Measurements from ENCODE around the gene TOMM40. TPM values are rescaled to one million over a fixed set of nuclear protein-coding genes. Genes with fewer than 3 reads are reported as not detected.

Gene TOMM40
- total RNA-seq, 2 experiments from 2014 or later, result 80.9 to 89.7 TPM

- CTCF ChIA-PET (ENCODE audit: unreplicated experiment), result no interaction called here
Observed at GRCh38 chr19:44949550-44949949, 58.5 kb downstream of the TOMM40 start.

GRCh38 chr19:44951179-44952159 lies 60.4 kb downstream of the TOMM40 start:
- peak; percentile 88 for DNase-seq (ENCODE audit: low spot score)
- Histone ChIP-seq H3K79me2 (ENCODE audit: insufficient read depth, low read depth, low read length) (peaks cover 21% of the 10 kb centered on the region), H3K9me2 (ENCODE audit: insufficient read depth, low read length) (no peaks in the 10 kb centered on the region), H2AFZ (ENCODE audit: low read length) (no peak overlapping the region), H4K20me1 (ENCODE audit: insufficient read depth, low read length) (no peaks in the 10 kb centered on the region), H3K4me2 (ENCODE audit: low read length) (no peak overlapping the region), H3K9me3 (ENCODE audit: low read length) (no peaks in the 10 kb centered on the region), H3K36me3 (ENCODE audit: insufficient read depth, low read length) (no peaks in the 10 kb centered on the region), H3K27ac (ENCODE audit: low read depth, low read length, poor library complexity, severe bottlenecking) (no peak overlapping the region), H3K4me3 (ENCODE audit: low read depth, low read length, poor library complexity, severe bottlenecking) (no peak overlapping the region), H3K4me1 (ENCODE audit: insufficient read depth, low read length, poor library complexity, severe bottlenecking) (peaks cover 33% of the 10 kb centered on the region)
- intact Hi-C loops (cut with micrococcal nuclease; ENCODE audit: unreplicated experiment), result loop anchor here (2.0 kb wide), 2 partner anchors 41 to 49 kb away; no protein-coding TSS in a partner anchor
- CTCF ChIA-PET (ENCODE audit: unreplicated experiment), result no interaction called here
- POLR2A ChIA-PET, result no interaction called here
- TF ChIP-seq CTCF (conservative IDR thresholded peaks at IDR 0.05; ENCODE audit: low read length) (peak; percentile 98), EZH2phosphoT487 (IDR thresholded peaks at IDR 0.05; ENCODE audit: borderline replicate concordance, low read depth, low read length) (no peak)
- no TSS peak for BruUV-seq (replicated peaks)

More at GRCh38 chr19:44949550-44949949, 58.5 kb downstream of the TOMM40 start:
- no peaks in the 10 kb centered on the region for H3K9me2 ChIP-seq (ENCODE audit: insufficient read depth, low read length)
- peaks cover 33% of the 10 kb centered on the region for H3K4me1 ChIP-seq (ENCODE audit: insufficient read depth, low read length, poor library complexity, severe bottlenecking)
- H3K9me3 ChIP-seq (ENCODE audit: low read length), result no peaks in the 10 kb centered on the region
- POLR2A ChIA-PET, result no interaction called here
- peak overlapping the region; percentile 49 for H3K4me2 ChIP-seq (ENCODE audit: low read length)
- BruUV-seq (replicated peaks), result no TSS peak
- no peak for TF ChIP-seq EZH2phosphoT487 (IDR thresholded peaks at IDR 0.05; ENCODE audit: borderline replicate concordance, low read depth, low read length)
- no peak for TF ChIP-seq CTCF (conservative IDR thresholded peaks at IDR 0.05; ENCODE audit: low read length)
- H3K27ac ChIP-seq (ENCODE audit: low read depth, low read length, poor library complexity, severe bottlenecking), result peak overlapping the region; percentile 24
- H3K79me2 ChIP-seq (ENCODE audit: insufficient read depth, low read depth, low read length), result peaks cover 4% of the 10 kb centered on the region; the same call in 1 of the 2 replicates
- no peaks in the 10 kb centered on the region for H3K36me3 ChIP-seq (ENCODE audit: insufficient read depth, low read length)
- no peak for DNase-seq (ENCODE audit: low spot score)
- peak overlapping the region; percentile 50; the same call in 1 of the 2 replicates for H2AFZ ChIP-seq (ENCODE audit: low read length)
- no peaks in the 10 kb centered on the region for H4K20me1 ChIP-seq (ENCODE audit: insufficient read depth, low read length)
- no peak overlapping the region for H3K4me3 ChIP-seq (ENCODE audit: low read depth, low read length, poor library complexity, severe bottlenecking)
- intact Hi-C loops (cut with micrococcal nuclease; ENCODE audit: unreplicated experiment), result no loop called here

Other genes starting within 250 kb of the TOMM40 start
- not detected in 2 replicates for gene PVR, start 247.3 kb upstream of the TOMM40 start, total RNA-seq (2014; rRNA removed; shearing (Covaris generic))
- not detected in 2 replicates for gene PVR, start 247.3 kb upstream of the TOMM40 start, total RNA-seq (2022)
- not detected in 2 replicates for gene CEACAM19, start 219.8 kb upstream of the TOMM40 start, total RNA-seq (2014; rRNA removed; shearing (Covaris generic))
- gene CEACAM19, start 219.8 kb upstream of the TOMM40 start, total RNA-seq (2022), result not detected in 2 replicates
- gene CEACAM16, start 192.1 kb upstream of the TOMM40 start, total RNA-seq (2014; rRNA removed; shearing (Covaris generic)), result not detected in 2 replicates
- not detected in 2 replicates for gene CEACAM16, start 192.1 kb upstream of the TOMM40 start, total RNA-seq (2022)
- 5.8 and 10.2 TPM in 2 replicates for gene BCL3, start 142.5 kb upstream of the TOMM40 start, total RNA-seq (2014; rRNA removed; shearing (Covaris generic))
- gene BCL3, start 142.5 kb upstream of the TOMM40 start, total RNA-seq (2022), result 18.6 and 22.9 TPM in 2 replicates
- not detected in 2 replicates for gene CBLC, start 113.4 kb upstream of the TOMM40 start, total RNA-seq (2014; rRNA removed; shearing (Covaris generic))
- not detected in 2 replicates for gene CBLC, start 113.4 kb upstream of the TOMM40 start, total RNA-seq (2022)
- gene BCAM, start 82.2 kb upstream of the TOMM40 start, total RNA-seq (2014; rRNA removed; shearing (Covaris generic)), result not detected in 2 replicates
- gene BCAM, start 82.2 kb upstream of the TOMM40 start, total RNA-seq (2022), result not detected in 2 replicates
- gene NECTIN2, start 45.0 kb upstream of the TOMM40 start, total RNA-seq (2014; rRNA removed; shearing (Covaris generic)), result not detected in 2 replicates
- gene NECTIN2, start 45.0 kb upstream of the TOMM40 start, total RNA-seq (2022), result not detected in 2 replicates
- 2.1 and 3.3 TPM in 2 replicates for gene APOE, start 14.5 kb downstream of the TOMM40 start, total RNA-seq (2014; rRNA removed; shearing (Covaris generic))
- gene APOE, start 14.5 kb downstream of the TOMM40 start, total RNA-seq (2022), result 1.1 and 1.8 TPM in 2 replicates
- gene APOC1, start 23.4 kb downstream of the TOMM40 start, total RNA-seq (2014; rRNA removed; shearing (Covaris generic)), result not detected in 2 replicates
- gene APOC1, start 23.4 kb downstream of the TOMM40 start, total RNA-seq (2022), result 1.9 TPM in 1 of 2 replicates, not detected in the other
- not detected in 2 replicates for gene APOC4, start 51.0 kb downstream of the TOMM40 start, total RNA-seq (2014; rRNA removed; shearing (Covaris generic))
- gene APOC4, start 51.0 kb downstream of the TOMM40 start, total RNA-seq (2022), result not detected in 2 replicates
- gene APOC2, start 54.8 kb downstream of the TOMM40 start, total RNA-seq (2014; rRNA removed; shearing (Covaris generic)), result 0.35 TPM in 1 of 2 replicates, not detected in the other
- gene APOC2, start 54.8 kb downstream of the TOMM40 start, total RNA-seq (2022), result not detected in 2 replicates
- gene CLPTM1, start 64.1 kb downstream of the TOMM40 start, total RNA-seq (2014; rRNA removed; shearing (Covaris generic)), result 32.2 and 34.0 TPM in 2 replicates
- gene CLPTM1, start 64.1 kb downstream of the TOMM40 start, total RNA-seq (2022), result 70.3 and 86.3 TPM in 2 replicates
- gene RELB, start 110.2 kb downstream of the TOMM40 start, total RNA-seq (2014; rRNA removed; shearing (Covaris generic)), result 36.4 and 36.9 TPM in 2 replicates
- 51.1 and 61.7 TPM in 2 replicates for gene RELB, start 110.2 kb downstream of the TOMM40 start, total RNA-seq (2022)
- 142 and 152 TPM in 2 replicates for gene CLASRP, start 147.8 kb downstream of the TOMM40 start, total RNA-seq (2014; rRNA removed; shearing (Covaris generic))
- 166 and 181 TPM in 2 replicates for gene CLASRP, start 147.8 kb downstream of the TOMM40 start, total RNA-seq (2022)
- gene ZNF296, start 185.2 kb downstream of the TOMM40 start, total RNA-seq (2014; rRNA removed; shearing (Covaris generic)), result 10.6 and 13.5 TPM in 2 replicates
- 31.4 and 31.6 TPM in 2 replicates for gene ZNF296, start 185.2 kb downstream of the TOMM40 start, total RNA-seq (2022)
- 45.2 and 60.0 TPM in 2 replicates for gene GEMIN7, start 188.0 kb downstream of the TOMM40 start, total RNA-seq (2014; rRNA removed; shearing (Covaris generic))
- gene GEMIN7, start 188.0 kb downstream of the TOMM40 start, total RNA-seq (2022), result 38.8 and 46.3 TPM in 2 replicates
- gene PPP1R37, start 201.9 kb downstream of the TOMM40 start, total RNA-seq (2014; rRNA removed; shearing (Covaris generic)), result 35.5 and 48.6 TPM in 2 replicates
- gene PPP1R37, start 201.9 kb downstream of the TOMM40 start, total RNA-seq (2022), result 24.7 and 27.7 TPM in 2 replicates

Data from OCI-LY7 (cell line).